NCI-H510A treated with DMSO at 0.1 percent for 48 hours (cell line): Measurements from ENCODE around the gene SKAP1.
A peak's percentile ranks its signal among the peaks of the same experiment; 100 is the strongest.

Experiments used
- DNase-seq: peaks from one replicate; lab custom pipeline; 2025; lab: John Stamatoyannopoulos, UW

SKAP1 gene

DNA sequence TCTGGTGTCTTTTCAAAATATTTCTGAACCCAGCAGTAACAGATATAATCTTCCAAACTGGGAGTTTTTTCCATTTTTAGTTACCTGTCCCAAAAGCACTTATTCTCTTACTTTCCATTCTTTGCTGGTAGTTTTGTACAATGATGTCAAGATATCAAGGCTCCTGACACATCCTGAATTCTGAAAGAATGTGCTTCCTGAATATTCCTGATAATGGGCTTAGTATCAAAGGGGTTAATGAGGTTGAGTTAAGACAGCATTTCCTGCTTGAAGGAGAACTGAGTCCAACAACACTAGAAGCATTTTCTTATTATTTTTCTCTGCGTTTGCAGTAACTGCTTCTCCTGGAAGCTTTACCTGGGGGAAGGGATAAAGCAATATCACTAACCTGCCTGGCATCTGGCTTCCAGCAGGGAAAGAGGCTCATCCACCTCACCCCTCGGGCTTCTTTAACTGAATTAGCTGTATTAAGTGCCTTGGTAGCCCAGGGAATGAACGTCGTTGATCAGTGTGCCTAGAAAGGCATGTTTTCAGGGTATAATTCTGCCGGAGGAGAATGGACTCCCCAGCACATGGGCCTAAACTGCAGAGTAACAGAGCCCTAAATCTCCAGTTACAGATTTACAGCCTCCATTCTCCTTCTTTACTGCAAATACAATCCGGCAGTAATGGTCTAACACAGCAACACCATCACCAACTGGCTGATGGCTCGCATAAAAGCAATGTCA is 188.1 kb downstream of the SKAP1 start:
- DNase-seq = no peak

DNA sequence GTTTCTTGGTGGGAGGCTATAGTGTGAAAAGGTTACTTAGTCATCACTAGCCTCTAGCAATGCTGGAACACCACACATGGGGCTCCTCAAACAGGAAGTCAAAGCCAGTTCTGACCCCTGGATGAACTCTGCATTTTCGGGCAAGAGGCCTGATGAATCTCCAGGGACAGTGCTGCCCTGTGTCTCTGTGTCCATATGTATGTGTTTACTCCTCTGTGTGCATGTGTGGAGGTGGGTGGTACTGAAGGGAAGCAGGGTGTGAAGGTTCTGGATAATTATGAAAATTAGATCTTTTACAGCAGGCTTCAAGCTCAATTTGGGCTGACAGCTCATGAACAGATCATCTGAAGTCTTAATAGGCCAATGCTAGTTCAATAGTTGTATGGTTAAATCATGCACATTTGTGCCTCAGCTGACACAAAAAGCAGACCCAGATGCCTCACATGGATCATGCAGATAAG is 188.9 kb downstream of the SKAP1 start:
- no peak for DNase-seq

DNA sequence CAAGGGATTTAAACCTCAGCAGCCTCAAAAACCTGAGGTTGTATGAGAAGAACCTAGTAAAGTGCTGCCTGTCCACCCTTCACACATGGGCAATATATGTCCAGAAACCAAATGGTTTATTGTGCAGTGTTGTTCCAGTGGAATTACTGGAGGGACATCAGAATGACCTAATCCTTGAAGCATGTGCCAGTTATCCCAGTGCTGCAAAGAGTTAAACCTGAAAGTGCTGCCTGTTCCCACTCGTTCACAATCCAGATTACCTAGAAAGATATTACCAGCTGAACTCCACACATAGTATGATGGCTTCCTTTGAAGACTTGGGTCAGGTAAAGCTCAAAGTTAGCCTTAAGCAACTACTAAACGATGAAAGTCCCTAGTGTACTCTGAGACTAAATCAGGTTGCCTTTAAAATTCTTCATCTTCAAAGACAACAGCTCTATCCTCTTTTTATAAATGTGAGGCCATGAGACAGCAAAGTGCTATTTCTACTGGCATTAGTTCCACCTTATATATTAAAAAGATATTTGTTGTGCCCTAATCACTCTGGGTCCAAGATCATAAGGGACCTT is 189.4 kb downstream of the SKAP1 start:
- DNase-seq = no peak

DNA sequence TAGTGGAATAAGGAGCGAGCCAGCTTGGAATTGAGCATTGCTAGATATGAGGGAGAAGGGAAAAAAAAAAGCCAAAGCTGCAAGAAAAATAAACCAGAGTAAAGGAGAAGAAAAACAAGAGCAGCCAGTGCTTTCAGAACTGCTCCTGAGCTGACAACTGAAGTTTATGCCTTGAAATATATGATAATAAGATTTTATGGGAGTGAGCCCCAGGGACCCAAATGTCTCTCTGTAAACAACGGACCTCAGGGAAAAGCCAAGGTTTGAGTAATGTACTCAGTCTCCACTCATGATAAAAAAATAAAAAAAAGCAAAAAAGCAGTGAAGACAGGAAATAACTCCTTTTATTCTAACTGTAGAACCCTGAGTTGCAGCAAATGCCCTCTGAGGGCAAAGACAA is 189.9 kb downstream of the SKAP1 start:
- DNase-seq = no peak

DNA sequence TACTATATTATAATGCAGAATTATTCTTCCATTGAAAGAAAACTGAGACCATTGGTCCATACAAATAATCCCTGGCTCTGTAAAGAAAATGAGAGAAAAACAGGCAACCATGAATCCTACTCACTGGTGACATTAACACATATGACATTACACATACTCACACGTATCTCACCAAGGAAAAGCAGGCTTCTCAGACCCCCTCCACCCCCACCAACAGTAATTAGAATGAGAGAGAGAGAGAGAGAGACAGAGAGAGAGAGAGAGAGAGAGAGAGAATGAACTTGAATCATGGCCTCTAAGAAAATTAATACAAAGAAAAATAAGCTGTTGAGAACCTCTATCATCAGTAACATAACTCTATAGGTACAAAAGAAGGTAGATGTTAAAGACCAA is 190.4 kb downstream of the SKAP1 start:
- no peak for DNase-seq

DNA sequence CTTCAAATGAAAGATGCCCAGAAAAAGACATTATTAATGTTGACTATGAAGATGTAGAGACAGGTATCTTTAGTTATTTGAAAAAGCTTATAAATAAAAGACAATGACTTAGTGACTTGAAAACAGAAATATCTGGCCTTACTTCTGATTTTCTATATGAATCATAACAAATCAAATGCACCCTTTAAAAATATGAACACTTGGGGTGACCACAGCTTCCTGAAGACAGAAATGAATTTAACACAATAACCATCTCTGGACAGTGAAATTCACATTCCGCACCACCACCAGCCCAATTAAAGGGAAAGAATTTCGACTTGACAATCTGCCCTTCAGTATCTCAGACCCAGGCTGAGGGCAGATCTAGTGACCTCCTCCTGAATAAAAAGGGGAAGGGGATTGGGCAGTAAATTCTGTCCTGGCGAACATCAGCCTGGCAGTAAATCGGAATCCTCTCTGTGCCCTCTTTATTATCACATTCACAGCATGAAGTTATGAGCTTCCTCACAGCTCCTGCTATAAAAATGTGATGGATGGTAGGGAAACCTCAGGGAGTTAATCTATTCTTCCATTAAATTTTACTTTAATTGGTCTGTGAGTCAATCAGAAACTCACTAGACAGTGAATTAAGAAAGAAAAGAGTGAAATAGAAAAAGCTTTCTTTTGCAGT is 190.9 kb downstream of the SKAP1 start:
- no peak for DNase-seq

DNA sequence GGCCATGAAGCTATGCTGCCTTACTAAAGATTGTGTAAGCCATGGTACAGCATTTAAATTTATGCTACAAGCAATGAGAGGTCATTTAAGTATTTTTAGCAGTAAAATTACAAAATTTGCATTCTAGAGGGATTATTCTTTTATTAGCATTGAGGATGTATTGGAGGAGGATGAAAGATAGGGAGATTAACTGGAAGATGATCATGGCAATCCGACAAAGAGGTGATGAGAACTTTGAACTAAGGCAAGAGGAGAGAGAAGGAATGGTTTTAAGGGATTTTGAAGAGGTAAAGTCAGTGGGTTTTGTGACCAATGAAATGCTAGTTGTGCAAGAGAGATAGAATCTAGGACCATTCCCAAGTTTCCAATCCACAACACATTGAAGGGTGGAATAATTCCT is 192.6 kb downstream of the SKAP1 start:
- no peak for DNase-seq

DNA sequence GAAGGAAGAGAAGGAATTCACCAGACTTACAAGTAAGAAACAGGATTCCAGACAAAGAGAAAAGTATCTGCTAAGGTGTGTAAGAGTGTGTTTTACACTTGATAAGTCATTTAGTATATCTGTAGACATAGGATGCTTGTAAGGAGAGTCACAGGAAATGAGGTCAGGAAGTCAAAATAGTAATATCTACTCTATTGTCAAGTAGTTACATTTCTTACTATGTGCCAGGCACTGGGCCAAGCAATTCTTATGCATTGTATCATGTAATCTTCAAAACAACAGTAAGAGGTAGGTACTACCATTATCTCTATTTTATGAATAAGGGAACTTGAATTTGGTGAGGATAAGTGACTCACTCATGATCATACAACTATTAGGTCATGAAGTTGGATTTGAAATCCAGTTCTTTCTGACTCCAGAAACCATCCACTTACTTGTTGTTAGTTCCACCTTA is 193.3 kb downstream of the SKAP1 start:
- DNase-seq = no peak

DNA sequence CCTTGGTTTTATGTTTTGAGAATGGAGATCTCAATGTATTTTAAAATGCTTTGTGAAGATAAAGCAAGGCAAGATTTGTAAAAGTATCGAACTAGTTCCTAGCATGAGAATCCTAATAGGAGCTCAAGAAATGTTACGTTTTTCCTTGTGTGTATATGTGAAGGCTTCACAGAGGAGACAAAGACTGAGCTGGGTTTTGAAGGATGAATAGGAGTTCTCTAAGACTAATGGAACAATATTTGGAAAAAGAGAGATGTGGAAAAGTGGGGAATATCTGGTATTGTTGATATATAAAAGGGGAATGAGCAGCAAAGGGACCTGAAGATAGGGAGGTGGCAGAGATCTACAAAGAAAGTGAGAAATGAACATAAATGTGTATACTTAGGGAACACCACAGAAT is 195.1 kb downstream of the SKAP1 start:
- DNase-seq = no peak

DNA sequence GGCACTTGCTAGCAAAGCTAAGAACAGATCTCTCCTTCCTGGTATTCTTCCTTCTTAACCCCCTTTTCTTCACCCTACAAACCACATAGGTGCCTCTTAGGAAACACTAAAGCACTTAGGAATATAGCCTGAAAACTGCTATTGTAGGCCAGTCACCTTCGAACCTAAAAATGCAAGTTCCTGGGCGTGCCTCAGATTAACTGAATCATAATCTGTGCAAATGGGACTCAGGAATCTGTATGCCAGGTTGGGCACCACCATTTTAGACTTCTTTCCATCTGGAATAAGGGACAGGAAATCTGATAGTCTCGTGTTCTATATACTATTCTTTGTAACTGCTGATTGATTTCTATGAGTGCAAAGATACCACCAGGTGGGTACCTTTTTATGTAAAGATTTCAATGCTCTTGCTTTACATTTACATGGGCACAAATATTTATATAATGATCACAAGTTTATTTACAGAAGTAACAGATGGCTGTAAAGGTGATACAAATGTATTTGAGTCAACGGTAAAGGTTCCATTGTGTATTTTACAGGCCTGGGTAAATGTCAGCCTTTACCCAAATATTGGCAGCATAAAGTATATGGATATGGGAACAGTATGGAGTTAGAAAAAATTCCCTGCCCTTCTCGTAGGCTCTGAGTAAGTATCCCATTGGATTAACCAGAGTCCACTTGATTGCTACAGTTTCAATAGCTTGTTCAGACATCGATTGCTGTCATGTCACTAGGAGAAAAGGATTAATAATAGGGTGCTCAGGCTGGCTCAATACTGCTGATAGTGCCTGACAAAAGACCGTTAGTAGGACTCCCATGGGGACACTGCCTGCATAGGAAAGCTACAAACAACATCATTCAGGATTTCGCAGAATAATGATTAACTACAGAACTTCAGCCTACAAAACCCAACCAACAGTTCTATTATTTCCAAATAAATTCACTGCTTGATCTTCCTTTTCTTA is 197.7 kb downstream of the SKAP1 start:
- peak; percentile 100 for DNase-seq

DNA sequence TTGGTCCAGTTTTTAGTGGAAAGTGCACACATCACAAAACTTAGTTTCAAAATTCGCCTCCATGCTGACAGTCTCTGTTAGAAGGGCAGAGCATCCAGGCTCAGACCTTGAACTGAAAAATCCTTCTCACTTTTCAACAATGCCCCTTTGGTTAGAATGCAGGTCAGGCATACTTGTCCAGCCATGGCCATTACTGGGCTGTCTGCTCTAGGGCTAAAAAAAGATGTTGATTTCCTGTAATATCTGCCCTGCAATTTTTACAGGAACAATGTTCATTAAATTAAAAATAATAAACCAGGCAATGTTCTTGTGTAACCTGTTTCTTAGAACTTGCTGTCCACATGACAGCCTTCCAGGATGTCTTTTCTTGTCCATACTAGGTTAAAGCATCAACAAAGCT is 200.1 kb downstream of the SKAP1 start:
- no peak for DNase-seq

DNA sequence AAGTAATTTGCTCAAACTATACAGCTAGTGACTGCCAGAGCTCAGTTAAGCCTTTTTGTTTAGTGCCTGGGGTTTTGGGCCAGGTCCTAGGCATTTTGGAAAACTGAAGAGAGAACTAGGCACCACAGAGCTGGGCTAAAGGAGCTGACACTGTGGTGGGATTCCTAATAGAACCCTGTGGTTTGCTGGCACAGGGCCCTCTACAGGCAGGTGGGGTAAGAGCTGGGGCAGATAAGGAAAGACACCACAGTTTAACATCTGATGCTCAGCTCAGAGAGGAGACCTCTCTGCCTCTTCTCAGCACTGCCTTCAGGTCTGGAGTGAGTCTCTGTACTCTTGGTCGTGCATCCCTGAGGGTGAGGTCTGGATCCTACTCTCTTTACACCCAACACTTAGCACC is 201.3 kb downstream of the SKAP1 start:
- DNase-seq = no peak

DNA sequence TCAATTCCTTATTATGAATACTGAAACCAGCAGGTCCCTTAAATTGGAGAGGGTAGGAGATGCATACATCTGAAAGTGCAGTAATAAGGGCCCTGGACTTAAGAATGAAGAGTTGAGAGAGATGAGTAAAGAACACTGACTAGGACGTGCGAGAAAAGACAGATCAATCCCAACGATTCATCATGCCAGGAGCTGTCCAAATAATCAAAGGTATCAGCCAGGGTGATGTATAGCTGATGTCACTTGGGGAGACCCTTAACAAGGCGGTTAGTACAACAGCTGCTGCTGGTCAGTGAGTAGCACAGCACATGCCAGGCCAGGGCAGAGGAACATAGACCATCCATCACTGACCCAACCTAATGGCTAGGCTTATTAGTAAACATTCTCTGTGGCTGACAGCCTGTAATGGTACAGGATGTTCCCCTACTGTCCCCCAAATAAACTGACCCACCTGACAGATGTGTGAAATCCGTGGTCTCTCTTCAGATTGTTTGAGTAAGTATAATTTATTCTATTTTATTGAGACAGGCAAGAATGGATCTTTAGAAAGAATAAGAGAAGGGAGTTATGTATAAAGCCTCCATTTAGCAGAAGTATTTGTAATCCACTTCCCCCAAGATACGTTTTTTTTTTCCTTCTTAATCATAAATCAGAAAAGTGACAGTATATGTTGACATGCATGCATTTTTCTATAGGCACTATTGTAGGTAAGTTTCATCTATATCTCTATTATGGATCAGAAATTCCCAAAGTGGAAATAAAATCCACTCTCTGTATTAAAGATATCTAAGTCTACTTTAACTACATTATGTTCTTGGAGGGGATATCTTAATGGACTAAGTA is 204.1 kb downstream of the SKAP1 start:
- no peak for DNase-seq

DNA sequence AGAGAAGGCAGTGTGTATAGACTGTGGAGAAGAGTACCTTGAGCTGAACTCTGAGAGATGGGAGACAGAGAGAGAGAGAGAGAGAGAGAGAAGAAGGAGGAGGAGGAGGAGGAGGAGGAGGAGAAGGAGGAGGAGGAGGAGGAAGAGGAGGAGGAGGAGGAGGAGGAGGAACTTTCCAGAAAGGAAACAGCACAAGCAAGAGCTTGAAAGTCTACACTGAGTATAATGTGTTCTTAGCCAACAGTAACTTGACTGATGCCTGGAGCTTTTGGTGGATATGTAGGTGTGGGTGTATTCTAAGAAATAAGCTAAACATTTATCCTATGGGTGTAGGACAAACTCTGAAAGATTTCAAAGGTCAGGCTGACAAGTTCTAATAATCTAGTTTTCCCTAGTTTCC is 206.1 kb downstream of the SKAP1 start:
- DNase-seq = no peak

DNA sequence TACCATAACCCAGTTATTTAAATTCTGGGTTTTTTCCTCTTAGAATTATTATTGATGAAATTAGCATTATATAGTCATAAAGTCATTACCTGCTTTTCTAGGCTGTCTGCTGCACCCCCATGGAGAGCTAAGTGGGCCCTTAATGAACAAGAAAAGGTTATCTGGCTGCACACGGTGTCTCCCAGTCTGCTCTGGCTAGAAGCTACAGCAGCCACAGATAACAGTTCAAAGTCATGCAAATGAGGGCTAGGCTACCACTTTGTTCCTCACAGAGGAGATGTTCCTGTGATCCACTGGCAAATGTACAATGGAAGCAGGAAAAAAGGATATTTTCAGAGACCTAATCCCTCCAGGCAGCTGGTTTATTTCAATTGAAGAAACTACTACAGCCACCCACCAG is 210.4 kb downstream of the SKAP1 start:
- DNase-seq = peak; percentile 98

DNA sequence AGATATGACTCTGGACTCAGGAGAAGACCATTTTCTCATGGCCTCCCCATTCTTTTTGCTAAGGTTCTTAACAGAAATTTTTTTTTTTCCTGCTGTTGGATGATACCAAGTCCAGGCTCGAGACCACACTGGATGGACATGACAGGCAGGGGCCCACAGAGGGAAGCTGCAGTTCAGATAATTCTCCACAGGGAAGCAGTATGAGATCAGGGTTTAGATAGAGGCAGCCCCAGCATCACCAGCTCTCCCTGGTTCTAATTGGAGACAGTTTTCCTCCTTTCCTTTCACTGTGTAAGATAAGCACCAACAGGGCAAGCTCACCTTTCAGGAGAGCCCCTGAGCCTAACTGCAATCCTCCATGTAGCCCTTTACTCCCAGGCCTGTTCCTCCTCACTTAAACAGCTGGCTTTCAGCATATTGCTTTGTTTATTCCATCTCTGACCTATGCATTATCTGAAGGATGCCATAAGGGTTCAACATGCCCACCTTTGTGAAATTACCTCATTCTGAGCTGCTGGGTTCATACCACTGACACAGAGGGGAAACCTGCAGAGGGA is 214.4 kb downstream of the SKAP1 start:
- DNase-seq = peak; percentile 100

DNA sequence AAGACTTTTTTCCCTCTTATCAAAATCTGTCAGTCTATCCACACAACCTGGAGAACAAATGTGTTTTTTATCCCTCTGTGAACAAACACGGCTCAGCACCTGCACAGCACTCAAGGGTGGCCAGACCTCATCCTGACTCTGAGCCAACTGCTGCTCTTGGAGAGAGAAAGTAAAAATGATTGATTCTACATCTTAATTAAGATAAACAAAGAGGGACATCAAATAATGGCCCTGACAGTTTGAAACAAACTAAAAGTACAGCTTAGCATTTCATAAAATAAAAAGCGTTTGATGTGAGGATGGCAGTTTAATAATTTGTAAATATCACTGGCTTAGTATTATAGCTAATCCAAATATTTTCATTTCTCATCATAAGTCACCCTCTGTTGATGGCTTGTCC is 216.2 kb downstream of the SKAP1 start:
- peak; percentile 100 for DNase-seq

DNA sequence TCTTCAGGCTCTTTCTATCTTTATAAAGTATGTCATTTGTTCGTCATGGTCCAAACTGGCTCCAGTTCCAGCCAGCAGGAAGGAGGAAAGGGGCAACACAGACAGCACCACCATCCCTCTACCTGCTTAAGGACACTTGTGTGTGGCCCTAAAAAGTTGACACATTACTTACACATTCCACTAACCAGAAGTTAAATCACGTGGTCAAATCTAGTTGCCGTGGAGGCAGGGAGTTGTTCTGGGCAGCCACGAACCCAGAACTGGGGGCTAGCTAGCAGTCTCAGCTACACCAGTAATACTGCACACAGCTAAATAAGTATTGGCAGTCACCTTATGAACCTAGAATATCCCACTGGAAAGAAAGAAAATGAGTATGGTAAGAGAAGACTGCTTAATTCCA is 218.2 kb downstream of the SKAP1 start:
- no peak for DNase-seq

DNA sequence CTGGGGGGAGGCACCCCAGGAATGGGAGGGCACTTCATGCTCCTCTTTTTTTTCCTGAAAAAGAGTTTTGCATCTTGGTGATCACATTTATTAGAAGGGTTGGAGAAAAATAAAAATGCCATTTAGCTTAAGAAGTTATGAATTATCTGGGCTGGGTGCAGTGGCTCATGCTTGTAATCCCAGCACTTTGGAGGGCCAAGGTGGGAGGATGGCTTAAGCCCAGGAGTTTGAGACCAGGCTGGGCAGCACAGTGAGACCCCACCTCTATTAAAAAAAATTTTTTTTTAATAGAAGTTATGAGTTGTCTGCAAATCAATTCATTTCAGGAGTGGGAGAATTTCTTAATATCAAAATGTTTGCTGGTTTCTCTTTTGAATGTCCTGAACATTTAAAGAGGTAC is 219.0 kb downstream of the SKAP1 start:
- no peak for DNase-seq

DNA sequence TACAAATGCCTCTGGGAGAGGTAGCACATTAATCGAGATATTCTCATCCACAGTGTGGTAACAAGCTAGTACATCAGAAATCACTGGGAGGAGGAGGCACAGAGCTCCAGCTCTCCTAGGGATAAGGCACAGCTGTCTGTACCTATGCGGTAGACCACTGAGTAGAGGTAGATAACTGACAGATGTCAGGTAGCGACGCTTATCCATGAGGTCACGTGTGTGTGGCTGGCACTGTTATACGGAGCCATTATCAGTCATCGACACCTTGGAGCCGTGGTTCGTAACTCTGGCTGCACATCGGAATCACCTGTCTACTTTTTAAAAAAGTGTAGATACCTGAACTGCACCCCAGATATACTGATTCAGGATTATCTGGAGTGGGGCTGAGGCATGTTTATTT is 220.0 kb downstream of the SKAP1 start:
- no peak for DNase-seq
